Activated CD4-positive, alpha-beta T cell treated with anti-CD3 and anti-CD28 coated beads, Interleukin-2, amount 50 U/mL, for 16 hours (primary cell): ENCODE data around the gene HINFP.
A peak's percentile ranks its signal among the peaks of the same experiment; 100 is the strongest.

ENCODE experiments used
- DNase-seq: peaks from one replicate; pipeline ENCODE4 v3.0.0-alpha.2; 2020

The HINFP gene

DNA sequence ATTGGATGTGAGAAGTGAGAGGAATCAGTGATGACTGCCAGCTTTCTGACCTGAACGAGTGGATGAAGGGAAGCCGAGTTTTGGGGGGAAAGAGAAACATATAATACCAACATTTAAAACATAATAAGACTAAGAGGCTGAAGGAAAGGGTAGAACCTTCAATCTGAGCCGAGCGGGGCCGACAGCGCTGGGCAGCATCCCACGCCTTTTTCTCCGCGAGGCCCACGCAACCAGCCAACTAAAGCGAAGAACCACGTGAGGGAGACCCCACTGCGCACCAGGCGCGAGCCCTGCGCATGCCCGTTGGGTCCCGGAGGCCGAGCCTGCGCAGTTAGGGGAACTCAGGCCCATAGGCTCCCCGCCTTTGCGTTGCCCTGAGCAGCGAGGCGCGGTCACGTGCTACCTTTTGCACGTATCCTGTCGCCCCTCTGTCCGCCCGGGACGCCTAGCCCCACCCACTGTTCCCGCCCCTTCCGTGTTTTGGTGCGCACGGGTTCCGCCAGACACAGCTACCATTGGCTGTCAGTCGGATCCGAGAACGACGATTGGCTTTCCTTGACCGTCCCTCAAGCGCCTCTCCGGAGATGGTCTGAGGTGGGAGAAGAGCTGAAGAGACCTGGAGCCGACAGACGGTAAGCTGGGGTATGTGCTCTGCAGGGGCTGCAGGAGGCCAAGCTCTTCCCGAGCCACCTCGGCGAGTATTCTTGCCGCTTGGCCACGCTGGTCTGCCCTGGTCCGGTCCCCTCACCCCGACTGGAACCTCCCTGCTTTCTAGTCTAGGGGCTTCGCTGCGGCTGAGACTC, at the start of gene HINFP:
TSS of gene HINFP (plus strand) at position 573 of the 803 bp plus-strand sequence. CDS start 5,365 bp downstream, outside the sequence.
- peak; percentile 100 for DNase-seq

- DNase-seq, result no peak
Measured at GRCh38 chr11:119077839-119078238, 43.5 kb upstream of the HINFP start.

- DNase-seq, result no peak
Measured at GRCh38 chr11:119078675-119079420, 42.5 kb upstream of the HINFP start.

DNA sequence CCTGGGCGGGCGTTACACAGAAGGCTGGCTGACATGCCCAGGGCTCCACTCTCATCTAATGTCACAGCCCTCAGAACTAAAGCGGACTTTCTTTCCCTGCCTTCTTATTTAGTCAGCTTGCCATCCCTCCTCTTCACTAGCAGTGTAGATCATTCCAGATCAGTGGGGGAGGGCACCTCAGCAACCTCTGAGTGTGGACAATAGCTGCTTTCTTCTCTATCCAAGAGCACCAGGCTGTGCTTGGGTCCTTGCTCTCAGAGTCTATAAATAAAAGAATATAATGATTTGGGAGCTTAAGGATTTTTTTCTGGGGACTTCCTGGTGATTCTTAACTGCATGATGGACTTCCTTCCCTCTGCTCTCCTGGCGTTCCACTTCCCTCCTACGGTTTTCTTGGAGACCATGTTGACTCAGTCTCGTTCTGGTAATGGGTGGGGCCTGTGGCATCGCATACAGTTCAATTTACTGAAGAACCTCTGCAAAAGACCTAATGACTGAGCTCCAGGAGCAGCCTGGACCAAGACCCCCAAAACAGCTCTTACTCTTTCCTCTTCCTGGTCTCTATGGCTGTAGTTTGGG, 39.6 kb upstream of the HINFP start:
- no peak for DNase-seq

- peak; percentile 94 for DNase-seq
Measured at GRCh38 chr11:119084663-119085436, 36.5 kb upstream of the HINFP start, which contains the start of gene HMBS. Gene HMBS (plus strand): TSS chr11:119084881. CDS start chr11:119085034, 153 bp downstream.

GRCh38 chr11:119085437-119085847, 35.9 kb upstream of the HINFP start:
- no peak for DNase-seq

- DNase-seq, result no peak
Measured at GRCh38 chr11:119087123-119087522, 34.3 kb upstream of the HINFP start.

GRCh38 chr11:119087747-119088241, 33.6 kb upstream of the HINFP start:
- DNase-seq, result no peak

DNA sequence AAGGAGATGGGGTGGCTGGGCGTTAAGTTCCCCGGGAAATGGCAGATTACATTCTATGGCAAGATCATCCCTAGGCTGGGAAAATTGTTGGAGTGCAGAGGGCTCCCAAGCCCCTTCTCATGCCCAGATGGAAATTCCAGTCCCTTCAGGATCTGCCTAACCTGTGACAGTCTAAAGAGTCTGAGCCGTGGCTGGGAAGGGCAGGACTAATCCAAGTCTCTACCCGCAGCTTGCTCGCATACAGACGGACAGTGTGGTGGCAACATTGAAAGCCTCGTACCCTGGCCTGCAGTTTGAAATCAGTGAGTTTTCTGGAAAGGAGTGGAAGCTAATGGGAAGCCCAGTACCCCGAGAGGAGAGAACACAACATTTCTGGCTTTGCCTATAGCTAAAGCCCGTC, 33.0 kb upstream of the HINFP start:
- DNase-seq, result no peak

DNA sequence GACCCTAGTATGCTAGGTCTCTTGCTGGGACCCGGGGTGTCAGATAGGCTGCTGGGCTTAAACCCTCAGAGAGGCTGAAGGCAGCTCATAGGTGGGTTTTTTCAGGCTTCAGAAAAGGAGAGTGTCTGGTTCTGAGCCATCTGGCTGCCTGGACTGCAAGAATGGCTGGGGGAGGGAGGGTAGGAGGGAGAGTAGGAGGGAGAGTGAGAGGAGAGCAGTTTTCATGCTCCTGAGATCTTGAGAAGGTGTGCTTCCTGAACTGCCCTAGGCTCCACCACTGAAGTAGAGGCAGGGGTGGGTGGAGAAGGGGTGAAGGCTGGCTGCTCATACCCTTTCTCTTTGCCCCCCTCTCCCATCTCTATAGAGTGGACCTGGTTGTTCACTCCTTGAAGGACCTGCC, 32.1 kb upstream of the HINFP start:
- no peak for DNase-seq

DNA sequence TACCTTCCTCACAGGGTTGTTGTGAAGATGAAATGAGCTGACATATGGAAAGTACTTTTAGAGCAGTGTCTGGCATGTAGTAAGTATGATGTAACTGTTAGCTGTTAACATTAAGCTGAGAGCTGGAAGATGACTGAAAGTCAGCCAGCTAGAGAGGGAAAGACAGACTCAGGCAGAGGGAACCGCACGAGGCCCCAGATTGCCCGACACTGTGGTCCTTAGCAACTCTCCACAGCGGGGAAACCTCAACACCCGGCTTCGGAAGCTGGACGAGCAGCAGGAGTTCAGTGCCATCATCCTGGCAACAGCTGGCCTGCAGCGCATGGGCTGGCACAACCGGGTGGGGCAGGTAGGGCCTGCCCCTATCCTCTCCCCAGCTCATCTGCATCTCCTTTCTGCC, 30.2 kb upstream of the HINFP start:
- DNase-seq, result no peak

- DNase-seq, result peak; percentile 38
Measured at GRCh38 chr11:119091966-119092879, 29.2 kb upstream of the HINFP start.

DNA sequence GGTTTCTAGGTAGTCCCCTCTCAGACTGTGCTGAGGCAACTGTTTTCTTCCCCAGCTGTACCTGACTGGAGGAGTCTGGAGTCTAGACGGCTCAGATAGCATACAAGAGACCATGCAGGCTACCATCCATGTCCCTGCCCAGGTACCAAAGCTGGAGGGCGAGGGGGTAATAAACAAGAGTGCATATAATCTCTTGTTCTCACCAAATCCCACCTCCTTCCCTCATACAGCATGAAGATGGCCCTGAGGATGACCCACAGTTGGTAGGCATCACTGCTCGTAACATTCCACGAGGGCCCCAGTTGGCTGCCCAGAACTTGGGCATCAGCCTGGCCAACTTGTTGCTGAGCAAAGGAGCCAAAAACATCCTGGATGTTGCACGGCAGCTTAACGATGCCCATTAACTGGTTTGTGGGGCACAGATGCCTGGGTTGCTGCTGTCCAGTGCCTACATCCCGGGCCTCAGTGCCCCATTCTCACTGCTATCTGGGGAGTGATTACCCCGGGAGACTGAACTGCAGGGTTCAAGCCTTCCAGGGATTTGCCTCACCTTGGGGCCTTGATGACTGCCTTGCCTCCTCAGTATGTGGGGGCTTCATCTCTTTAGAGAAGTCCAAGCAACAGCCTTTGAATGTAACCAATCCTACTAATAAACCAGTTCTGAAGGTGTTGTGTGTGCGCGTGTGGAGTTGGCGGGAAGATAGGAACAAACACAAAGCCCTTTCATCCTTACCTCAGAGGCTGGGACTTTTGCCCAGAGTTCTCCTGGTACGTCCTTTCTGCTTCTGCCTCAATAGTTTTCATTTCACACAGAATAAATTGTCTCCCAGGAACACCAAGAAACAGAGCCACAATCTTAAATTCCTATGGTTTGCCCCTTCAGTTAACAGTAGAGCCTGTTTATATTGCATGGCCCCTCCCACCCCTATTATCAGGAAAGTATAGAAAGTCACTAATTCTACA, 28.2 kb upstream of the HINFP start:
- no peak for DNase-seq

GRCh38 chr11:119093942-119094815, 27.2 kb upstream of the HINFP start:
- DNase-seq, result peak; percentile 44

- DNase-seq, result peak; percentile 73
Measured at GRCh38 chr11:119094816-119095065, 26.6 kb upstream of the HINFP start.

- peak; percentile 100 for DNase-seq
Measured at GRCh38 chr11:119095066-119095880, 26.1 kb upstream of the HINFP start.

GRCh38 chr11:119099711-119100110, 21.7 kb upstream of the HINFP start:
- no peak for DNase-seq

DNA sequence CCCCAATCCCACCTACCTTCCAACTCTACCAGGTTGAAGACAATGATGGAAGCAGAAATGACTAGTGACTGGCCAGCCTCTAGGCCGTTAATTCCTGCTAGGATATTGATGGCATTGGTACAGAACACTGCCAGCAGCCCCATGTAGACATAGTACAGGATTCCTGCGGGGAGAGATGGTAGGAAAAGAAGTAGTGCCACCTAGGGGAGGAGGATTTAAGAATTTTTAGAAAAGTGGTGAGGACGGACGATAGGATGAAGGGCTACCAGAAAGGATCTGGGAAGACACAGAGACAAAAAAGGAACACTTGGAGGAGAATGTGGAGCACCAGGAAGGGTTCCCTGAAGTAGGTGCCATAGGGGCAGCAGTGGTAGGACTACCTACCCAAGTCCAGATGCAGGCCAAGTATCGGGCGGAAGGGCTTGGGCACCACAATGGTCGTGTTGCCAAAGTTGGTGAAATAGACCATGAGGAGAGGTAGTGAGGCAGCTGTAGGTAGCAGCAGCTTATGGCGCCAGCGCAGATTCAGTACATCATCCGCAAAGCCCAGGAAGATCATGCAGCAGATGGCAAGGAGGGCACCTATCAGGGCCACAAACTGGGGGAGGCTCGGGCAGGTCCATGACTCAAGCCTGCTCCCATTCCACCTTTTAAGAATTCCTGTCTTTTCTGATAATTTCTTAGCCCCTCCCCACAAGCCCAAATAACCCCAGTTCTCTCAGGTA, 21.0 kb upstream of the HINFP start:
- DNase-seq, result no peak
